ENCODE measurements around the gene RHOBTB1. TPM values are rescaled to one million over a fixed set of nuclear protein-coding genes. Genes with fewer than 3 reads are reported as not detected.
"Not testable (repeated sequence)": the region's sequence is repeated elsewhere in the genome, so short reads cannot be mapped to it uniquely, and the experiment has no call there.

Gene RHOBTB1
- total RNA-seq, 1 experiment from 2014 or later = 0.77 TPM

DNA sequence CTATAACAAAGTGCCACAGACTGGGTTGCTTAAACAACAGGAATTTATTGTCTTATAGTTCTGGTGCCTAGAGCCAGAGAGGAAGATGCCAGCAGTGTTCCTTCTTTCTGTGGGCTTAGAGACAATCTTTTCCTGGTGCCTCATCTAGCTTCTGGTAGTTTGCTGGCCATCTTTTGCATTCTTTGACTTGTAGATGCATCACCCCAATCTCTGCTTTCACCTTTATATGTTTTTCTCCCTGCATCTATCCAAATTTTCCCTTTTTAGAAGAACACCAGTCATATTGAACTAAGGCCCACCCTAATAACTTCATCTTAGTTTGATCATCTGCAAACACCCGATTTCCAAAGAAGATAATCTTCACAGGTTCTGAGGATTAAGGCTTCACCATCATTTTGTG lies 98.9 kb downstream of the RHOBTB1 start:
- Histone ChIP-seq H3K4me1 (ENCODE audit: control insufficient read depth, insufficient read depth, low read length) (no peaks in the 10 kb centered on the region), H3K4me3 (ENCODE audit: low read depth in 2 of 2, low read length in 2 of 2) (no peak overlapping the region), H3K36me3 (ENCODE audit: control insufficient read depth, insufficient read depth, low read length) (no peaks in the 10 kb centered on the region), H3K9me3 (ENCODE audit: control insufficient read depth, insufficient read depth, low read depth, low read length) (no peaks in the 10 kb centered on the region), H3K27me3 (ENCODE audit: control insufficient read depth, insufficient read depth, low read length) (no peaks in the 10 kb centered on the region; the same call in none of the 2 replicates), H3K27ac (ENCODE audit: low read length) (no peak overlapping the region)
- BruUV-seq (replicated peaks) = no TSS peak
- no peak for DNase-seq (ENCODE audit: low read depth, low spot score)
- no peak for TF ChIP-seq POLR2AphosphoS5 (IDR thresholded peaks at IDR 0.05; ENCODE audit: low read depth, low read length)
- TF ChIP-seq, protein P1, sequence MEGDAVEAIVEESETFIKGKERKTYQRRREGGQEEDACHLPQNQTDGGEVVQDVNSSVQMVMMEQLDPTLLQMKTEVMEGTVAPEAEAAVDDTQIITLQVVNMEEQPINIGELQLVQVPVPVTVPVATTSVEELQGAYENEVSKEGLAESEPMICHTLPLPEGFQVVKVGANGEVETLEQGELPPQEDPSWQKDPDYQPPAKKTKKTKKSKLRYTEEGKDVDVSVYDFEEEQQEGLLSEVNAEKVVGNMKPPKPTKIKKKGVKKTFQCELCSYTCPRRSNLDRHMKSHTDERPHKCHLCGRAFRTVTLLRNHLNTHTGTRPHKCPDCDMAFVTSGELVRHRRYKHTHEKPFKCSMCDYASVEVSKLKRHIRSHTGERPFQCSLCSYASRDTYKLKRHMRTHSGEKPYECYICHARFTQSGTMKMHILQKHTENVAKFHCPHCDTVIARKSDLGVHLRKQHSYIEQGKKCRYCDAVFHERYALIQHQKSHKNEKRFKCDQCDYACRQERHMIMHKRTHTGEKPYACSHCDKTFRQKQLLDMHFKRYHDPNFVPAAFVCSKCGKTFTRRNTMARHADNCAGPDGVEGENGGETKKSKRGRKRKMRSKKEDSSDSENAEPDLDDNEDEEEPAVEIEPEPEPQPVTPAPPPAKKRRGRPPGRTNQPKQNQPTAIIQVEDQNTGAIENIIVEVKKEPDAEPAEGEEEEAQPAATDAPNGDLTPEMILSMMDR (IDR thresholded peaks at IDR 0.05) = no peak
- TF ChIP-seq REST (IDR thresholded peaks at IDR 0.05; ENCODE audit: insufficient read depth in 1 of 2, low read depth in 2 of 2, low read length in 1 of 2) = no peak
- TF ChIP-seq TCF7L2 (IDR thresholded peaks at IDR 0.05; ENCODE audit: low read depth, low read length) = no peak
- TF ChIP-seq SIN3A (IDR thresholded peaks at IDR 0.05; ENCODE audit: borderline replicate concordance, insufficient read depth, low read depth, low read length) = no peak
- in situ Hi-C loops (cut with HindIII; ENCODE audit: low pct_unique_long_range_greater_than_20kb, low sequenced_read_pairs) (no loop called here), intact Hi-C loops (cut with micrococcal nuclease; ENCODE audit: unreplicated experiment) (no loop called here)
- CTCF ChIA-PET = no interaction called here
- POLR2A ChIA-PET = interaction anchor here (0.5 kb wide), 1 partner anchor 1686 kb away, joined by 21 read pairs; no protein-coding TSS in a partner anchor
- ATAC-seq = no peak

DNA sequence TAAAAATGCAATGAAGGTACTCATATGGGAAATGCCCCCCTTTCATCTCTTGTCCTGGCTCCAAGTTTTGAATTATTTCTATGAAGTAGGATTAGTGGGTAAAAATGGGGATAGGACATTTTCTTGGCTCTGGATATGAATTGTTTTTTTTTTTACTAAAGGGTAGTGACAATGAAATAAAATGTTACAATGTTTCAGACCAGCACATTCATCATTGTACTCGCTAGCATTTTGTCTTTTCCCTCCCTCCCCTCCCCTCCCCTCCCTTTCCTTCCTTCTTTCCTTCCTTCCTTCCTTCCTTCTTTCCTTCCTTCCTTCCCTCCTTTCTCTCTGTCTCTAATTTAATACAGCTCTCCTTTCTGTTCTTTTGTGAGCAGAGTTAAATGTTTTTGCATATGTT lies 101.3 kb downstream of the RHOBTB1 start:
- ATAC-seq = no peak
- no peak overlapping the region for H3K4me3 ChIP-seq (ENCODE audit: low read depth in 2 of 2, low read length in 2 of 2)
- no peaks in the 10 kb centered on the region for H3K4me1 ChIP-seq (ENCODE audit: control insufficient read depth, insufficient read depth, low read length)
- H3K27me3 ChIP-seq (ENCODE audit: control insufficient read depth, insufficient read depth, low read length) = no peaks in the 10 kb centered on the region; the same call in none of the 2 replicates
- in situ Hi-C loops (cut with HindIII; ENCODE audit: low pct_unique_long_range_greater_than_20kb, low sequenced_read_pairs) (no loop called here), intact Hi-C loops (cut with micrococcal nuclease; ENCODE audit: unreplicated experiment) (no loop called here)
- TF ChIP-seq POLR2AphosphoS5 (IDR thresholded peaks at IDR 0.05; ENCODE audit: low read depth, low read length) (no peak), TCF7L2 (IDR thresholded peaks at IDR 0.05; ENCODE audit: low read depth, low read length) (no peak), SIN3A (IDR thresholded peaks at IDR 0.05; ENCODE audit: borderline replicate concordance, insufficient read depth, low read depth, low read length) (no peak), REST (IDR thresholded peaks at IDR 0.05; ENCODE audit: insufficient read depth in 1 of 2, low read depth in 2 of 2, low read length in 1 of 2) (no peak)
- TF ChIP-seq, protein P1 (IDR thresholded peaks at IDR 0.05) = no peak
- no peaks in the 10 kb centered on the region for H3K36me3 ChIP-seq (ENCODE audit: control insufficient read depth, insufficient read depth, low read length)
- no peaks in the 10 kb centered on the region for H3K9me3 ChIP-seq (ENCODE audit: control insufficient read depth, insufficient read depth, low read depth, low read length)
- ChIA-PET POLR2A (no interaction called here), CTCF (no interaction called here)
- no peak overlapping the region for H3K27ac ChIP-seq (ENCODE audit: low read length)
- BruUV-seq (replicated peaks) = no TSS peak
- DNase-seq (ENCODE audit: low read depth, low spot score) = no peak

GRCh38 chr10:60841227-60841626 lies 102.8 kb downstream of the RHOBTB1 start:
- ChIA-PET CTCF (interaction anchor here (0.6 kb wide), 1 partner anchor 1307 kb away, joined by 3 read pairs; no protein-coding TSS in a partner anchor), POLR2A (interaction anchor here (0.6 kb wide), 1 partner anchor 58 kb away, joined by 5 read pairs; no protein-coding TSS in a partner anchor)
- H3K27ac ChIP-seq (ENCODE audit: low read length); ATAC-seq; H3K9me3 ChIP-seq (ENCODE audit: control insufficient read depth, insufficient read depth, low read depth, low read length); DNase-seq (ENCODE audit: low read depth, low spot score); H3K36me3 ChIP-seq (ENCODE audit: control insufficient read depth, insufficient read depth, low read length); intact Hi-C loops (cut with micrococcal nuclease; ENCODE audit: unreplicated experiment); H3K4me3 ChIP-seq (ENCODE audit: low read depth in 2 of 2, low read length in 2 of 2); H3K4me1 ChIP-seq (ENCODE audit: control insufficient read depth, insufficient read depth, low read length); BruUV-seq (replicated peaks); H3K27me3 ChIP-seq (ENCODE audit: control insufficient read depth, insufficient read depth, low read length); in situ Hi-C loops (cut with HindIII; ENCODE audit: low pct_unique_long_range_greater_than_20kb, low sequenced_read_pairs): not testable (repeated sequence)

All from Panc1 (cell line).